ENCODE results near the gene PRSS53.

- TF ChIP-seq CTCF (conservative IDR thresholded peaks at IDR 0.05; ENCODE audit: low read depth in 2 of 2) (no peak), JUNB (IDR thresholded peaks at IDR 0.05; ENCODE audit: unreplicated experiment) (no peak), REST (IDR thresholded peaks at IDR 0.05; ENCODE audit: unreplicated experiment) (no peak), EZH2 (IDR thresholded peaks at IDR 0.05; ENCODE audit: low read depth, unreplicated experiment) (no peak), CREB1 (CRISPR knock-in tag; IDR thresholded peaks at IDR 0.05; ENCODE audit: low read depth) (no peak), POLR2AphosphoS5 (IDR thresholded peaks at IDR 0.05; ENCODE audit: low read depth) (no peak), ZNF114 (CRISPR knock-in tag; IDR thresholded peaks at IDR 0.05) (no peak), EZH2phosphoT487 (IDR thresholded peaks at IDR 0.05; ENCODE audit: unreplicated experiment) (no peak), NANOG (IDR thresholded peaks at IDR 0.05; ENCODE audit: borderline replicate concordance) (no peak), ZNF331 (CRISPR knock-in tag; IDR thresholded peaks at IDR 0.05; ENCODE audit: low read depth) (no peak), STAT1 (IDR thresholded peaks at IDR 0.05; ENCODE audit: unreplicated experiment) (no peak)
- TF ChIP-seq, protein P1, sequence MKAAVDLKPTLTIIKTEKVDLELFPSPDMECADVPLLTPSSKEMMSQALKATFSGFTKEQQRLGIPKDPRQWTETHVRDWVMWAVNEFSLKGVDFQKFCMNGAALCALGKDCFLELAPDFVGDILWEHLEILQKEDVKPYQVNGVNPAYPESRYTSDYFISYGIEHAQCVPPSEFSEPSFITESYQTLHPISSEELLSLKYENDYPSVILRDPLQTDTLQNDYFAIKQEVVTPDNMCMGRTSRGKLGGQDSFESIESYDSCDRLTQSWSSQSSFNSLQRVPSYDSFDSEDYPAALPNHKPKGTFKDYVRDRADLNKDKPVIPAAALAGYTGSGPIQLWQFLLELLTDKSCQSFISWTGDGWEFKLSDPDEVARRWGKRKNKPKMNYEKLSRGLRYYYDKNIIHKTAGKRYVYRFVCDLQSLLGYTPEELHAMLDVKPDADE (IDR thresholded peaks at IDR 0.05) = no peak
- TF ChIP-seq, protein P2, sequence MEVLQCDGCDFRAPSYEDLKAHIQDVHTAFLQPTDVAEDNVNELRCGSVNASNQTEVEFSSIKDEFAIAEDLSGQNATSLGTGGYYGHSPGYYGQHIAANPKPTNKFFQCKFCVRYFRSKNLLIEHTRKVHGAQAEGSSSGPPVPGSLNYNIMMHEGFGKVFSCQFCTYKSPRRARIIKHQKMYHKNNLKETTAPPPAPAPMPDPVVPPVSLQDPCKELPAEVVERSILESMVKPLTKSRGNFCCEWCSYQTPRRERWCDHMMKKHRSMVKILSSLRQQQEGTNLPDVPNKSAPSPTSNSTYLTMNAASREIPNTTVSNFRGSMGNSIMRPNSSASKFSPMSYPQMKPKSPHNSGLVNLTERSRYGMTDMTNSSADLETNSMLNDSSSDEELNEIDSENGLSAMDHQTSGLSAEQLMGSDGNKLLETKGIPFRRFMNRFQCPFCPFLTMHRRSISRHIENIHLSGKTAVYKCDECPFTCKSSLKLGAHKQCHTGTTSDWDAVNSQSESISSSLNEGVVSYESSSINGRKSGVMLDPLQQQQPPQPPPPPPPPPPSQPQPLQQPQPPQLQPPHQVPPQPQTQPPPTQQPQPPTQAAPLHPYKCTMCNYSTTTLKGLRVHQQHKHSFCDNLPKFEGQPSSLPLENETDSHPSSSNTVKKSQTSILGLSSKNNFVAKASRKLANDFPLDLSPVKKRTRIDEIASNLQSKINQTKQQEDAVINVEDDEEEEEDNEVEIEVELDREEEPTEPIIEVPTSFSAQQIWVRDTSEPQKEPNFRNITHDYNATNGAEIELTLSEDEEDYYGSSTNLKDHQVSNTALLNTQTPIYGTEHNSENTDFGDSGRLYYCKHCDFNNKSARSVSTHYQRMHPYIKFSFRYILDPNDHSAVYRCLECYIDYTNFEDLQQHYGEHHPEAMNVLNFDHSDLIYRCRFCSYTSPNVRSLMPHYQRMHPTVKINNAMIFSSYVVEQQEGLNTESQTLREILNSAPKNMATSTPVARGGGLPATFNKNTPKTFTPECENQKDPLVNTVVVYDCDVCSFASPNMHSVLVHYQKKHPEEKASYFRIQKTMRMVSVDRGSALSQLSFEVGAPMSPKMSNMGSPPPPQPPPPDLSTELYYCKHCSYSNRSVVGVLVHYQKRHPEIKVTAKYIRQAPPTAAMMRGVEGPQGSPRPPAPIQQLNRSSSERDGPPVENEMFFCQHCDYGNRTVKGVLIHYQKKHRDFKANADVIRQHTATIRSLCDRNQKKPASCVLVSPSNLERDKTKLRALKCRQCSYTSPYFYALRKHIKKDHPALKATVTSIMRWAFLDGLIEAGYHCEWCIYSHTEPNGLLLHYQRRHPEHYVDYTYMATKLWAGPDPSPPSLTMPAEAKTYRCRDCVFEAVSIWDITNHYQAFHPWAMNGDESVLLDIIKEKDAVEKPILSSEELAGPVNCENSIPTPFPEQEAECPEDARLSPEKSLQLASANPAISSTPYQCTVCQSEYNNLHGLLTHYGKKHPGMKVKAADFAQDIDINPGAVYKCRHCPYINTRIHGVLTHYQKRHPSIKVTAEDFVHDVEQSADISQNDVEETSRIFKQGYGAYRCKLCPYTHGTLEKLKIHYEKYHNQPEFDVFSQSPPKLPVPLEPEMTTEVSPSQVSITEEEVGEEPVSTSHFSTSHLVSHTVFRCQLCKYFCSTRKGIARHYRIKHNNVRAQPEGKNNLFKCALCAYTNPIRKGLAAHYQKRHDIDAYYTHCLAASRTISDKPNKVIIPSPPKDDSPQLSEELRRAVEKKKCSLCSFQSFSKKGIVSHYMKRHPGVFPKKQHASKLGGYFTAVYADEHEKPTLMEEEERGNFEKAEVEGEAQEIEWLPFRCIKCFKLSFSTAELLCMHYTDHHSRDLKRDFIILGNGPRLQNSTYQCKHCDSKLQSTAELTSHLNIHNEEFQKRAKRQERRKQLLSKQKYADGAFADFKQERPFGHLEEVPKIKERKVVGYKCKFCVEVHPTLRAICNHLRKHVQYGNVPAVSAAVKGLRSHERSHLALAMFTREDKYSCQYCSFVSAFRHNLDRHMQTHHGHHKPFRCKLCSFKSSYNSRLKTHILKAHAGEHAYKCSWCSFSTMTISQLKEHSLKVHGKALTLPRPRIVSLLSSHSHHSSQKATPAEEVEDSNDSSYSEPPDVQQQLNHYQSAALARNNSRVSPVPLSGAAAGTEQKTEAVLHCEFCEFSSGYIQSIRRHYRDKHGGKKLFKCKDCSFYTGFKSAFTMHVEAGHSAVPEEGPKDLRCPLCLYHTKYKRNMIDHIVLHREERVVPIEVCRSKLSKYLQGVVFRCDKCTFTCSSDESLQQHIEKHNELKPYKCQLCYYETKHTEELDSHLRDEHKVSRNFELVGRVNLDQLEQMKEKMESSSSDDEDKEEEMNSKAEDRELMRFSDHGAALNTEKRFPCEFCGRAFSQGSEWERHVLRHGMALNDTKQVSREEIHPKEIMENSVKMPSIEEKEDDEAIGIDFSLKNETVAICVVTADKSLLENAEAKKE (CRISPR knock-in tag; IDR thresholded peaks at IDR 0.05) = no peak
Measured at GRCh38 chr16:31111881-31112466, 23.2 kb upstream of the PRSS53 start.
